Eye (tissue), 1 donor: ENCODE results near the gene CERS1.

Experiments
- DNase-seq: peaks from one replicate; pipeline ENCODE4 v3.0.0-alpha.2; 2015

Gene CERS1

DNA sequence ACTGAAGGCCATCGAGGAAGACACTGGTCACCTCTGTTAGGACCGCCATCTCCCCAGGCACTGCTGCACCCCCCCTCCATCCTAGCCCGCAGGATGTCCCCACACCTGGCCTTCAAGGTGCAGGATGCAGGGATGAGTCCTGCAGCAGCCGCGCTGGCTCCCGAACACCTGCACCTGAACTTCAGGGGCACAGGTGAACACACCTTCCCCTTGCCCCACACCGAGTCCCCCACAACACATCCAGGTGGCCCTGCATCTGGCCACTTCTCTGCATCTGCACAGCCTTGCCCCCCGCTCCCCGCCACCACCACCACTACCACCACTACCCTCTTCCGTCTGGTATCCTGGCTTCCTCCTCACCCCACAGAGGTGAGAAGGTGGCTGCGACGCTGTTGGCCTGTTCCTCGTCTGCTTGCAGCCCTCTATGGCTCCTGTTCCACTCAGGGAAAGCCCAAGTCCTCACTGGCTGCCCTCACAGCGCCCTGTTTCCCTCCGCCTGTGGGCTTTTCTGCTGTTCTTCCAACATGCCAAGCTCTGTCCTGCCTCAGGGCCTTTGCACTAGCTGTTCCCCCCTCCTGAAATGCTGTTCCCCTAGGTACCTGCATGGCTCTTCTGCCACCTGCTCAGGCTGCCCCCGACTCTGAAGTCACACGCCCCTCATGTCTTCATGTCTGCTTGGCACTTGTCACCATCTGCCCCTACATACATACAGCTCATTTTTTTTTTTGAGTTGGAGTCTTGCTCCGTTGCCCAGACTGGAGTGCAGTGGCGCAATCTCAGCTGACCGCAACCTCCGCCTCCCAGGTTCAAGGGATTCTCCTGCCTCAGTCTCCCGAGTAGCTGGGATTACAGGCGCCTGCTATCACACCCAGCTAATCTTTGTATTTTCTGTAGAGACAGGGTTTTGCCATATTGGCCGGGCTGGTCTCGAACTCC is 1.4 kb upstream of the CERS1 start:
- no peak for DNase-seq

DNA sequence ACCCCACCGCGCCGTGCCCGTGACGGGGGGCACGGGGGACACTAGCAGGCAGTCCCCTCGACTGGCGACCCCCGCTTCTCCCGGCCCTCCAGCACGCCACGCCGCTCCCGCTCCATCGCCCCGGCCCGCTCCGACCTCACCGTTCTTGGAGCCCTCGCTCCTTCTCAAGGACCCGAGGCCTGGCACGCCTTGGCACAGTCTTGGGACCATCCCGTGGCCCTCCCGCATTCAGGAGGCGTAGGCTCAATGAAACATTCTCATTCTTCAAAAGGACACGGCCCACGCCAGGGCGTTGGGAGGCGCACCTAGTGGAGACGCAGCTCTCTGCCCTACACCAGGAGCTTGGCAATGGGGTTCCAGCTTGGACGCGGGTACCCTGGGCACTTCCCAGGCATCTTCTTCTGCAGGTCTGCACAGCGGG is 473 bp upstream of the CERS1 start:
- DNase-seq, result peak; percentile 57

DNA sequence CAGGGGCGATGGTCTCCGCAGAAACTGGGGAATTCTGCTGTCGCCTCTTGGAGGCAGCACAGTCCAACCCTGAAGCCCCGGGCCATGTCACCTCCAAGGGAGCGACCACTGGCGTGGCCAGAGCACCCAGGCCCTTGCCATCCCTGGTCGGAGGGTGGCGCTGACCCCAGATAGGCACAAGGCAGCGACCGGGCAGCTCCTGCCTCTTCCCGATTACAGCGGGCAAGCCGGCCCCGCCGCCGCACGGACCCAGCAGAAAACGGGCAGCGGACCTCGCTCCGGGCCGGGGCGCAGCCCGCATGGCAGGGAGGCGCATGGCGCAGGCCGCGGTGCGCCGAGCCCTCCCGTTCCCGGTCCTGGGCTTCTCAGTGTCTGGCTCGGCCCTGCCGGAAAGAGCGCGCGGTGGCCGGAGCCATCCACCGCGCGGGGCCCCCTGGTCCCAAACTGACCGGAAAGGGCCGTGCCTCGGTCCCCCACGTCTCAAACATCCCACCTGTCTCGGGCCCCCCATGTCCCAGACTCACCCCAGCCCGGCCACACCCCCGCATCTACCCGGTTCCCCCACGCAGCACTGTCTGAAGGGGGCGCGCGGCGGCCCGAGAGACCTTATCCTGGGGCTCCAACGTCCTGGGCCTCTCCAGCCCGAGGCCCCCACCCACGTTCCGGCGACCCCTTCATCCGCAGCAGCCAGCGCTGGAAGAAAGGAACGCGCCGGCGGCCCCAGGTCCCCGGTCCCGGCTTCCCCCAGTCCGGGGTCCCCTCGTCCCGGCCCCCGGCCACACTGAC is 727 bp downstream of the CERS1 start:
- DNase-seq, result peak; percentile 84

DNA sequence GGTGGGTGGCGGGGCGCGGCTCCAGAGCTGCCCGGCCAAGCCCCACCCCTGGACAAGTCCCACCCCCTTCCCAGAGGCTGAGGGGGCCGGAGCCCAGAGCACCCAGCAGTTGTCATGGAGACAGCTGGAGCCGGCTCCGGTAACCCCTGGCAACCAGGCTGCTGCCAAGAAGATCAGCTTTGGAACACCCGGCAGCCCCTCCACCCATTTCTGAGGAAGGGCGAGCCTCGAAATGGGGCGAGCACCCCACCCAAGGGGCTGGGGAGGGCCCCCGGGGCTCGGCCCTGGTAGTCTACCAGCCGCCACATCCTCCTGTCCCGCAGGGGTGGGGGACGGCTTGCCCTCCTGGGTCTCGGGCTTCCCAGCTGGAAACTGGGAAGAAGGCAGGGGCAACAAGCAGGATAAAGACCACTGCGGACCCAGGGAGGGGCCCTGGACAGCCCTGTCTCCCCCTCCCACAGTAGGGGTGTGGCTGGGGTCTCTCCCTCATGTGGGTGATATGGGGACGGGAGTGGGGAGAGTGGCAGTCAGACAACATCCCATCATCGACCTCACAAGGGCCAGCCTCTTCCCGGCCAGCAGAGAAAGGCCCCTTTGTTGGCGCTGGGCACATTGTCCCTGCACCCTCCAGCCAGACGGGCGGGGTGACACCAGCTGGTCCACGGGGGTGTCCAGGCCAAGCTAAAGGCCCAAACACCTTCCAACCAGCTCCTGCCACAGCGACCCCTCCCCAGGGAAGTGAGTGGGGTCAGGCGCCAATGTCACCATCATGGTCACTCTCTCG is 1.5 kb downstream of the CERS1 start:
- DNase-seq, result peak; percentile 92

DNA sequence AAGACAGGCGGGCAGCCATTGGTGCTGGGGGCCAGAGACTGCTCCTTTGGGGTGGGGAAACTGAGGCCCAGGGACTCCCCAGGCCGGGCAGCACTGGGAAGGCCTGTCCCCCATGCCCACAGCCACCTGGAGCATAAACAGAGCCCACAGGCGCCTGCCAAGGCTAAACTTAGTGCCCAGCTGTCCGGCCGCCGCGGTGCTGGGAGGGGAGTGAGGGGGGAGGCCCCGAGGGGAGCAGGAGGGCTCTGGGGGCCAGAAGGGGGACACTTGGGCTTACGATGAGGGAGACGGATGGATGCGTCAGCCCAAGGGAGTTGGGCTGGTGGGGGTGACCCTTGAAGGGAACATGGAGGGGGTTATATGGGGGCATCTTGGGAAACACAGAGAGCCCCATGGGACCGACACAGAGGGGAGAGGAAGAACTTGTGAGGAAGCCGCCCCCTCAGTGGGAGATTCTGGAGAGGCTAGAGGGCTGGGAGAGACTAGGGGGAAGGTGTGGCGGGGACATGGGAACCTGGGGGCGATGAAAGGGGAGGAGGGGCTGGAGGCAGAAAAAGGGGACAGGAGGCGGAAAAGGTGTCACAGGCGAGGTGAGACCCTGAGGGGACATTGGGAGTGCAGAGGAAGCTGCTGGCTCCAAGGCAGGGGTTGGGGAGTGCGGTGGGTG is 2.2 kb downstream of the CERS1 start:
- no peak for DNase-seq

DNA sequence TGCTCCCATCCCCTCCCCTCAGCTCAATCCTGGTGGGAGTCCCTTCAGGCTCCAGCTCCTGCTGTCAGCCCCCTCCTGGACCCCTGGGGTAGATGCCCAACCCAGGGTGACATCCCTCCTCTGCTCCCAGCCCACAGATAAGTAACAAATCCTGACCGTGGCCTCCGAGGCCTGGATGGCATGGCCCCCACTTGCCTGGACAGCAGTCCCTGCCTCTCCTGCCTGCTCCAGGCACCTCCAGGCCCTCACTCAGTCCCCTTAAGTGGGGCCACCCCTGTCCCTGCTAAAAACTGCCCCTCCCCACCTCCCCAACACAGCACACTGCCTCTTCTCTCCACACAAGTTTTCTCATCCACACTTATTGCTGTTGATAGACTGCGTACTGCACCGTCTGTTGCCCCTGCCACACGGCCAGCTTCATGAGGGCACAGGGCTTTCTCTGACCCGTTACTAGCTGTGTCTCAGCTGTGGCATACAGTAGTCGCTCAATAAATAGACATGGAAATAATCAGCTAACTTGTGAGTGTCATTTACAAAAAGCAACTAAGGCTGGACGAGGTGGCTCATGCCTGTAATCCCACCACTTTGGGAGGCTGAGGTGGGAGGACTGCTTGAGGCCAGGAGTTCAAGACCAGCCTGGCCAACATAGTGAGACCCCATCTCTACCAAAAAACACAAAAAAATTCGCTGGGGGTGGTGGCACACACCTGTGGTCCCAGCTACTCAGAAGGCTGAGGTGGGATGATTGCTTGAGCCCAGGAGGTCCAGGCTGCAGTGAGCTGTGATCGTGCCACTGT is 5.8 kb downstream of the CERS1 start:
- DNase-seq, result no peak

DNA sequence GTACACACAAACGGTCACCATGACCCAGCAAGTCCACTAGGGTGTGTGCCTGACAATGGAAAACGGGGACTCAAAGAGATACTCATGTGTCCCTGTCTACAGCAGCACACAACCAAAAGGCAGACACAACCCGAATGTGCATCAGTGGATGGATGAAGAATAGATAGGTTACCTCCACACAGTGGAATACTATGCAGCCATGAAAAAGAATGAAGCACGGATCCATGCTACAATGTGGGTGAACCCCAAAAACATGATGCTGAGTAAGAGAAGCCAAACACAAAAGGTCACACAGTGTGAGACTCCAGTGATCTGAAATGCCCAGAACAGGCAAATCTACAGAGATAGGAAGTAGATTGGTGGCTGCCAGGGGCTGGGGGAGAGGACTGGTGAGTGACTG is 9.0 kb downstream of the CERS1 start:
- DNase-seq, result no peak

DNA sequence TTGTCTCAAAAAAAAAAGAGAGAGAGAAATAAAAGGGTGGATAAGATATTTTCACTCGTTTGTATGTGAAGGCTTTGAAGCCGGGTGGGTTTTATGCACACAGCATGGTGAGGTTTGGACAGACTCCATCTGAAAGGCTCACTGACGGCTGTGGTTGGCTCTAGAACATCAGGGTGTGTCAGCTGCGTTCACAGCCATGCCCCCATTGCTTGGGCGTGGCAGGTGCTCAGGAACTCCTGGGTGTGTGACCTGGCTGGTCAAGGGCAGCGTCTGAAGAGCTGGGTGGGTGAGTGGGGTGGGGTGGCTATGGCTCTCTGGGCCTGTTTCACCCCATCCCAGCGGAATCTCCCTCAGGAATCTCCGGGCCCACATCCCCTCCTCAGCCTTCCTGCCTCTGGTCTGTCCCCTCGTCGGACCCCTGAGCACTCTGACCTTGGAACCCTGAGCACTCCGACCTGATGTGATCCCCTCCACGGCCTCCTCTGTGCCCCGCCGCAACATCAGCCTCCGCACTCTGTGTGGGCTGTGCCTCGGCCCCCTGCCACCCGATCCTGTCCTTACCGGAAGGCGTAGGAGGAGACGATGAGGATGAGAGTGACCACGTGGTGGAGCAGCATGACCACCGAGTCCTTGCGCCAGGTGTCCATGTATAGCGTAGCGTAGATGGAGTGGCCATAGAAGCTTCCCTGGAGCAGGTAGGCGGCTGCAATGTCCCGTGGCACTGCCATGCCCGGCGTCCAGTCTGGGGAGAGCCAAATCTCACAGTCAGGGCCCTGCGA is 12.2 kb downstream of the CERS1 start:
- DNase-seq, result no peak

DNA sequence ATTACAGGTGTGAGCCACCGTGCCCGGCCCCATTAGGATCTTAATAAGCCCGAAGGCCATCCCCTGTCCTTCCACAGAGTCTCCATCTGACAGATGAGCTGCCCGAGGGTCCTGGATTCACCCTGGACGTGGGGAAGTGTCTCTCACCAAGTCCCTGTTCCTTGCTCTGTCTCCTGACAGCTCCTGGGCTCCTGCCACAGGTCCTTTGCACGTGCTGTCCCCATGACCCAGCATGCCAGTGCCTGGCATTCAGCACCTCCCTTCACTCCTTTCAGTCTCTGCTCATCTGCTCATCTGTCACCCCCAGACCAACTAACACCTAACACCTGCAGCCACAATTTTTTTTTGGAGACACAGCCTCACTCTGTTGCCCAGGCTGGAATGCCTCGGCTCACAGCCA is 14.5 kb downstream of the CERS1 start:
- DNase-seq, result no peak

DNA sequence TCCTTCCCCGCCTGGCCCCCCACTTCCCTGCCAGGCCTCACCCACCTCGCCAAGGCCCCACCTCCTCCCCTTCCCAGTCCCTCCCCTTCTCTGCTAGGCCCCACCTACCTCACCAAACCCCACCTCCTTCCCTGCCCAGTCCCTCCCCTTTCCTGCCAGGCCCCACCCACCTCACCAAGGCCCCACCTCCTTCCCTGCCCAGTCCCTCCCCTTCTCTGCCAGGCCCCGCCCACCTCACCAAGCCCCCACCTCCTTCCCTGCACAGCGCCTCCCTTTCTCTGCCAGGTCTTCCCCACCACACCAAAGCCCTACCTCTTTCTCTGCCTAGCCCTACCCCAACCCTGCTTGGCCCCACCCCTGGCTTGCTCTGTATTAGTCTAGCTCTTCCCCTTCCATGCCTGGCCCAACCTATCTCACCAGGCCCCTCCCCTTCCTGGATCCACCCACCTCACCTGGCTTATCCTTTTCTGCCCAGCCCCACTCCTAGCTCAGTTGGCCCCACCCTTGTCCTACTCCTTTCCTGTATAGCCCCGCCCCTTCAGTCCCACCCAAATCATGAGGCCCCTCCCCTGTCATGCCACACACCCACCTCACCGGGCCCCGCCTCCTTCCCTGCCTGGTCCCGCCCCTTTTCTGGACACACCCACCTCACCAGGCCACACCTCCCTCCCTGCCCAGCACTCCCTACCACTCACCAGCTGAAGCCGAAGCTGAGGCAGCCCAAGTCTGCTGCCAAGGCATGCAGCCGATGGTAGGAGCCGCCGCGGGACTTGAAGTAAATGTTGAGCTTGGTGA is 16.2 kb downstream of the CERS1 start:
- no peak for DNase-seq

DNA sequence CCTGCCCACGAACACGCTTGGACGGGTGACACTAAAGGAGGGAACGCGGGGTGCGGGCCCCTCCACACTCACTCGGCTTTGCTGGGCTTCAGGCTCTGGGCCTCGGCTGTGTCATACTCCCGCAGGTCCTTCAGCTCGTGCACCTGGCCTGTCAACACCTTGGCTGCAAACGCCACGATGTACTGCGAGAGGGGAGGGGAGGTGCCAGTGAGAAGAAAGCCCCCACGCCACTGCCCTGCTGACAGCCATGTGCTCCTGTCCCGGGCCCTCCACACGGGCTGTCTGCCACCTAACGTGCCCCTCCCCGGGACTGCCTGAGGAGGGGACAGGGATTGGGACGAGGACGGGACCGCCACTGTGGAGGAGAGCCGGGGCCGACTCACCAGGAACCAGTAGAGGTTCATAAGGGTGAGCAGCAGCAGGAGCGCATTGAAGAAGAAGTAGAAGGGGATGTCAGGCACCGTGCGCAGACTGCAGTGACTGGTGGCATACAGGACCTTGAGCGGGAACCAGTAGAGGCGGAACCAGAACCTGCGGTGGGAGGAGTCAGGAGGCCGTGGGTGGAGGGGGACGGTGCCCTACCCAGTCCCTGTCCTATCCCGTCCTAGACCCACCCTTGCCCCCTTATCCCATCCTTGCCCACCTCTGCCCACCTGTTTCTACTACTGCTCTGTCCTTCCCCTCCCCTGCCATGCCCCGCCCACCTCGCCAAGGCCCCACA is 16.9 kb downstream of the CERS1 start:
- no peak for DNase-seq

DNA sequence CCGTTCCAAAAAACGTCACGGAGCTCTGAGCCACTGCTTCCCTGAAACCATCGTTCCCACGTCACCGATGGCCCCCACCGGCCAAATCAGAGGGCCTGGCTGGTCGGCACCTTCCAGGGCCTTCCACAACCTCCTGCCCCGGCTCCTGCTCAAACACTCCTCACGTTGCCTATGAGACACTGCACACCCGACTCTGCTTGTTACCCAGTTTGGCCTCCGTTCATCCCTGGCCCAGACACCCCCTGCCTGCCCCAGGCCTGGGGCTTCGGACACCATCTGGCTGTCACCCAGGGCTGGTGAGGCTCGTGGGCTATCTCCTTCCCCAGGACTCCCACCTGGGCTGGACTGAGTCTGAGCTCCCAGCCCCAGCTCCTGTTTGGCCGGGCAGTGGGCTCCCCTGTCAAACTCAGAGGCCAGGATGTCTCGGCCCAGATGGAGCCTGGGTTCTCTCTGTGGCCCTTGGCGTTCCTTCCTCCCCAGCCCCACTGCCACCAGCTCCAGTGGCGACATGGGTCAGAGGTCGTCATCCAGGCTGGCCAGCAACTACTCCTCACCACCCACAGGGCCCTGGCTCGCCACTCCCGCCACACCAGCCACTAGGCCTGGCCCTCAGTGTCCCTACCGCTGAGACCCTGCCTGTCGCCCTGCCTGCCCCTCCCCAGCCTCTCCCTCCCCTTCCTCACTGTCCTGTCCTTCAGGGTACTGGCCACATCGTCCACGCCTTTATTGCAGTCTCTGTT is 17.7 kb downstream of the CERS1 start:
- DNase-seq, result no peak

DNA sequence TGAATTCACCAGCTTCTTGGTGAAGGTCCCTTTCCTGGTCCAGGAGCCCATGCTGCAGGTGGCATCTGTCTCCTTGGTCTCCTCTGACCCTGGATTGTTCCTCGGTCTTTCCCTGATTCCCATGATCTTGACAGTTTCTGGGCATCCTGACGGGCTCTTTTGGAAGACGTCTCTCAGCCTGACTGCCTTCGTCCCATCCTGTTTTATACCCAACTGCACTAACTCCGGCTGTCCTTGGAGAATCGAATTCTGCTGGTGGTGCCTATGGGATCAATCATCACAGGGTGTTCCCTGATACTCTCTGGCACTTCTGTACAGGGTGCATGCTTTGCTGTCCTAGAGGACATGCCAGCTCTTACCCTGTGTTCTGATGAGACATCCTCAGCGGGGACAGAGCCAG is 19.1 kb downstream of the CERS1 start:
- no peak for DNase-seq

DNA sequence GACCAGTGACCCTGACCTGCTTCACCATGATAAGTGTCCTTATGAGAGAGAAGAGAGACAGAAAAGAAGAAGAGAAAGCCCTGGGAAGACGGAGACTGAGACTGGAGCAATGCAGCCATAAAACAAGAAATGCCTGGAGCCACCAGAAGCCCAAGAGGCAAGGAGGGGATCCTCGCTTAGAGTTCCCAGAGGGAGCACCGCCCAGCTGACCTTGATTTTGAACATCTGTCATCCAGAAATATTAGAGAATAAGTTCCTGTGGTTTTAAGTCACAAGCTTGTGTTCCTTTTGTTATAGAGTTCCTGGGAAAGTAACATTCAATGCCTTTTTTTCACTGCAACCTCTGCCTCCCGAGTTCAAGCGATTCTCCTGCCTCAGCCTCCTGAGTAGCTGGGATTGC is 20.2 kb downstream of the CERS1 start:
- DNase-seq, result no peak

DNA sequence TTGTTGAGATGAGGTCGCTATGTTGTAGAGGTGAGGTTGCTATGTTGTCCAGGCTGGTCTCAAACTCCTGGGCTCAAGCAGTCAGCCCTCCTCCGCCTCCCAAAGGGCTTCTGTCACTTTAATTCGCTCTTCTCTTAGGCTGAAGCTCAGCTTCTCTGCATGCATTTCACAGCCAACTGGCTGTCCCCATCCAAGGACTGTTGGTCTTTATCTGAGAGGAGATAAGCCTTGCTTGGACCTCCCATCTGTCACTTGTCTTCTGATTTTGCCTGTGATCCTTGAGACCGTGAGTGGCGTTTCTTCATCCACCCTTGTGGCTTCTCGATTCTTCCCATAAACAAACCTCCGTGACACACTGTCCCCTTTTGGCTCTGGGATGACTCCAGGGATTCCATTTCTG is 24.4 kb downstream of the CERS1 start:
- peak; percentile 4 for DNase-seq

DNA sequence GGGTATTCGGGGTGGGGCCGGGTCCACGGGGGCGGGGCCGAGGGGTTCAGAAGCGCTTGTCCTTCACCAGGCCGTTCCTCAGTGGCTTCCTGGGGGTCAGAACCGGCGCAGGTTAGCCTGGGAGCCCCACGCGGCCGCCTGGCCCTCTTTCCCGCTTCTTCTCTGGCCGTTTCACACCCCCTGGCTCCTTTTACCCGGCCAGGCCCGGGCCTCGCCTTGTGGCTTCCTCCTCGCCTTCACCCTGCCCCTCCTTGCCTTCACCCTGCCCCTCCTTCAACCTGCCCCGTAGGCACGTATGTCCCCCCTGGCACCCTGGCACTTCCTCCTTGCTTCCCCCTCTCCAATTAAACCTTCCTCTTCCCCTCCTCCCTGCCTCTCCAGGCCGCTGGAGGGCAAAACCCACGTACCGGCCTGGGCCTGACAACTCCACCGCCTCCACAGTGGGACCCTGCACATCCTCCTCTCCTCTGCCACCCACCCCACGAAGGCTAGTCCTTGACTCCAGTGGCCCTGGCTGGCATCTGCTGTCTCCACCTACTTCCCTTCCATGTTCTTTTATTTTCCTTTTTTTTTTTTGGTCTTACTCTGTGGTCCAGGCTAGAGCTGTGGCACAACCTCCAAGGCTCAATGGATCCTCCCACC is 25.3 kb downstream of the CERS1 start:
- DNase-seq, result no peak

DNA sequence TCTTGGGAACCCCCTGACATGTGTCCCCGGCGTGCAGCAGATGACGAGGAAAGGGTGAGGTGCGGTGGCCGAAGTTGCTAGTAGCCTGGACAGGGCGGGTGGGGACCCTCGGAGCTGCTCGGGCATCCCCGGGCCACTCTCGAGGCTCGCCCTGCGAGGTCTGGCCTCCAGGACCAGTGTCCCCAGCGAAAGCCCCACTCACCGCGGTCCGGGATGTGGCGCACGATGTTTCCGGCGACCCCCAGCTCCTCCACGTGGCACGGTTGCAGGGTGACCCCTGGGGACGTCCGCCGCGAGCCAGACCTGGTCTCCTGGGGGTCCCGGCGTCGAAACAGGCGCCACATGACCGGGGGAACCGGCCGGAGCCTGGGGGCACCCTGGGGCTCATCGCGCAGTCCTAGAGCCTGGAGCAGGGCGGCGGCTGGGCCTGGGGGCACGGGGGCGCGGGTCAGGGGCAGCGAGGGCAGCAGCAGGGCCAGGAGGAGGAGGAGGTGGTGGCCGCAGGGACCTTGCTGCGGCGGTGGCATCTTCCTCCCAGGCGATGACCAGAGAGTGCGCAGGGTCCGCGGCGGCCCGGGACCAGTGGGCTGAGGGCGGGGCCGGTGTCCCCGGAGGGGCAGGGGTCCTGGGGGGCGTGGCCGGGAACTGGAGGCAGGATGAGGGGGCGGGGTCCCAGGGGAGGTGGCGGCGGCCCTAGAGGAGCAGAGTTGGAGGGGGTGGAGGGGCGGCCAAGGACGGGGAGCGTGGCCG is 26.0 kb downstream of the CERS1 start:
- DNase-seq, result peak; percentile 15
